ENCODE data around the gene SLC29A1. TPM values are rescaled to one million over a fixed set of nuclear protein-coding genes. Genes with fewer than 3 reads are reported as not detected.
A peak's percentile ranks its signal among the peaks of the same experiment; 100 is the strongest.

SLC29A1 gene
- total and polyA plus RNA-seq, 9 of the 15 experiments (the other 6 are each of a cell fraction or from before 2014, with no cell fraction given) = 18.9 to 170 (median 57.7) TPM

GRCh38 chr6:44247338-44248302 is 24.2 kb downstream of the SLC29A1 start (continued):
- TF ChIP-seq SIX5 (IDR thresholded peaks at IDR 0.05; ENCODE audit: borderline replicate concordance in 1 of 2, insufficient read depth in 1 of 2, low read depth in 1 of 2, low read length in 2 of 2) (0 out of 4 replicates have a peak, but pooled peaks have one; percentile 2 to 34), SIN3B (IDR thresholded peaks at IDR 0.05; ENCODE audit: low read depth) (no peak; the same call in 1 of the 2 replicates), ZNF586 (CRISPR knock-in tag; conservative IDR thresholded peaks at IDR 0.05) (no peak; the same call in 1 of the 2 replicates), TFE3 (CRISPR knock-in tag; IDR thresholded peaks at IDR 0.05) (no peak; the same call in 1 of the 2 replicates), NBN (IDR thresholded peaks at IDR 0.05; ENCODE audit: low read depth) (no peak), KAT7 (CRISPR knock-in tag; IDR thresholded peaks at IDR 0.05; ENCODE audit: borderline replicate concordance) (peak; percentile 96; the same call in 1 of the 2 replicates), RAD21 (CRISPR knock-in tag; conservative IDR thresholded peaks at IDR 0.05 in 1 of 2, IDR thresholded peaks at IDR 0.05 in 1 of 2) (no peak; a peak in 1 of 4 replicates), TCF15 (CRISPR knock-in tag; IDR thresholded peaks at IDR 0.05) (peak; percentile 23; the same call in 1 of the 2 replicates), ZBTB2 (IDR thresholded peaks at IDR 0.05) (no peak), PHB2 (IDR thresholded peaks at IDR 0.05; ENCODE audit: low read depth) (no peak), ADNP (tag; IDR thresholded peaks at IDR 0.05) (no peak), CREB3 (tag; conservative IDR thresholded peaks at IDR 0.05; ENCODE audit: low read depth) (no peak), SETDB1 (IDR thresholded peaks at IDR 0.05; ENCODE audit: low read length) (no peak), CCNT2 (IDR thresholded peaks at IDR 0.05; ENCODE audit: borderline replicate concordance, extremely low read depth, insufficient read length, low read depth, low read length) (peak; percentile 98), DEAF1 (CRISPR knock-in tag; IDR thresholded peaks at IDR 0.05) (no peak; the same call in 1 of the 2 replicates), RNF219 (CRISPR knock-in tag; IDR thresholded peaks at IDR 0.05) (no peak; the same call in 1 of the 2 replicates)
